ENCODE results near the gene PLEKHA7.
"Not testable (repeated sequence)": the region's sequence is repeated elsewhere in the genome, so short reads cannot be mapped to it uniquely, and the experiment has no call there.

The PLEKHA7 gene, protein sequence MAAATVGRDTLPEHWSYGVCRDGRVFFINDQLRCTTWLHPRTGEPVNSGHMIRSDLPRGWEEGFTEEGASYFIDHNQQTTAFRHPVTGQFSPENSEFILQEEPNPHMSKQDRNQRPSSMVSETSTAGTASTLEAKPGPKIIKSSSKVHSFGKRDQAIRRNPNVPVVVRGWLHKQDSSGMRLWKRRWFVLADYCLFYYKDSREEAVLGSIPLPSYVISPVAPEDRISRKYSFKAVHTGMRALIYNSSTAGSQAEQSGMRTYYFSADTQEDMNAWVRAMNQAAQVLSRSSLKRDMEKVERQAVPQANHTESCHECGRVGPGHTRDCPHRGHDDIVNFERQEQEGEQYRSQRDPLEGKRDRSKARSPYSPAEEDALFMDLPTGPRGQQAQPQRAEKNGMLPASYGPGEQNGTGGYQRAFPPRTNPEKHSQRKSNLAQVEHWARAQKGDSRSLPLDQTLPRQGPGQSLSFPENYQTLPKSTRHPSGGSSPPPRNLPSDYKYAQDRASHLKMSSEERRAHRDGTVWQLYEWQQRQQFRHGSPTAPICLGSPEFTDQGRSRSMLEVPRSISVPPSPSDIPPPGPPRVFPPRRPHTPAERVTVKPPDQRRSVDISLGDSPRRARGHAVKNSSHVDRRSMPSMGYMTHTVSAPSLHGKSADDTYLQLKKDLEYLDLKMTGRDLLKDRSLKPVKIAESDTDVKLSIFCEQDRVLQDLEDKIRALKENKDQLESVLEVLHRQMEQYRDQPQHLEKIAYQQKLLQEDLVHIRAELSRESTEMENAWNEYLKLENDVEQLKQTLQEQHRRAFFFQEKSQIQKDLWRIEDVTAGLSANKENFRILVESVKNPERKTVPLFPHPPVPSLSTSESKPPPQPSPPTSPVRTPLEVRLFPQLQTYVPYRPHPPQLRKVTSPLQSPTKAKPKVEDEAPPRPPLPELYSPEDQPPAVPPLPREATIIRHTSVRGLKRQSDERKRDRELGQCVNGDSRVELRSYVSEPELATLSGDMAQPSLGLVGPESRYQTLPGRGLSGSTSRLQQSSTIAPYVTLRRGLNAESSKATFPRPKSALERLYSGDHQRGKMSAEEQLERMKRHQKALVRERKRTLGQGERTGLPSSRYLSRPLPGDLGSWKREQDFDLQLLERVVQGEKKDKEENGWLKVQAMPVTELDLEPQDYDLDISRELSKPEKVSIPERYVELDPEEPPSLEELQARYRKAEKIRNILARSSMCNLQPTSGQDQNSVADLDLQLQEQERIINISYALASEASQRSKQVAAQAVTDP

DNA sequence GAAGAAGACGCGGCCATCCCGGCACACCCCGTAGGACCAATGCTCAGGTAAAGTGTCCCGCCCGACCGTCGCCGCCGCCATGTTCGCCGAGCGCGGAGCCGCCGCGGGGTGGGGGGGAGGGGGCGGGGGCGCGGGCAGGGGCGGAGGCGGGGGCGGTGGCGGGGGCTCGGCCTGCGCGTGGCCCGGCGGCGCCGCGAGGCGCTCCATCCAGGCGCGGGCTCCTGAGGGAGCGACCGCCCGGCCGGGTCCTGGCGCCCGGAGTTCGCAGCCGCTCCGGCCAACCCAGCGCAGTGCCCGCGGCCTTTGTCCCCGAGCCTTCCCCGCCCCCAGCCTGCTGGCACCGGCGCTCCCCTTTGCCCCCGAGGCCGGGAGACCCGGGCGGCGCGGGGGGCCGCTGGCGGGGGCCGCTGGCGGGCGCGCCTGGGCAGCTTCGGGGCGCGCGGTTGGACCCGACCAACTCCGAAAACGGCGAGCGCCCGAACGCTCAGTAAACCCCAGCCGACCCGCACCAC is at the start of gene PLEKHA7:
TSS of gene PLEKHA7 (minus strand) at position 94 of the 512 bp plus-strand sequence. CDS start at position 81, 13 bp downstream.
- DNase-seq = peak; percentile 74

GRCh38 chr11:17063171-17064002 is 49.2 kb upstream of the PLEKHA7 start:
- DNase-seq = peak; percentile 78

GRCh38 chr11:17051146-17051545 is 36.9 kb upstream of the PLEKHA7 start:
- not testable (repeated sequence) for DNase-seq

- DNase-seq = not testable (repeated sequence)
Observed at GRCh38 chr11:17048491-17048890, 34.3 kb upstream of the PLEKHA7 start.

DNA sequence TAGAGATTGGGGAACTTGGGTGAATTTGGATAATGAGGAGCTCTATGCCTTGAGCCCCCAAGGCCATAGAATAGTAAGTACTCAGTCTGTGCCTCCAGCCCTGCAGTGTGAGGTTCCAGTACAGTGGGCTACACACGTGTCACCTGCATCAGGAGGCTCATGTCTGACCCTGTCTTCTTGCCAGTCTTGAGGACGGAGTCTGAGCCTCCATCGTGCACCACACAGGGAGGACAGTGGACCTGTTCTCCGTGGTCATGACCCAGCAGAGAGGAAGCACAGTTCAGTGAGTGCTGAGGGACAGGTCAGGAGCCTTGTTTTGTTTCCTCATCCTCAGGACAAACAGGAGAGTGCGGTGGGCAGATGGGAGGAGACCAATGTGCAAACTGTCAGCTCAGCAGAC is 32.5 kb upstream of the PLEKHA7 start:
- DNase-seq = no peak

DNA sequence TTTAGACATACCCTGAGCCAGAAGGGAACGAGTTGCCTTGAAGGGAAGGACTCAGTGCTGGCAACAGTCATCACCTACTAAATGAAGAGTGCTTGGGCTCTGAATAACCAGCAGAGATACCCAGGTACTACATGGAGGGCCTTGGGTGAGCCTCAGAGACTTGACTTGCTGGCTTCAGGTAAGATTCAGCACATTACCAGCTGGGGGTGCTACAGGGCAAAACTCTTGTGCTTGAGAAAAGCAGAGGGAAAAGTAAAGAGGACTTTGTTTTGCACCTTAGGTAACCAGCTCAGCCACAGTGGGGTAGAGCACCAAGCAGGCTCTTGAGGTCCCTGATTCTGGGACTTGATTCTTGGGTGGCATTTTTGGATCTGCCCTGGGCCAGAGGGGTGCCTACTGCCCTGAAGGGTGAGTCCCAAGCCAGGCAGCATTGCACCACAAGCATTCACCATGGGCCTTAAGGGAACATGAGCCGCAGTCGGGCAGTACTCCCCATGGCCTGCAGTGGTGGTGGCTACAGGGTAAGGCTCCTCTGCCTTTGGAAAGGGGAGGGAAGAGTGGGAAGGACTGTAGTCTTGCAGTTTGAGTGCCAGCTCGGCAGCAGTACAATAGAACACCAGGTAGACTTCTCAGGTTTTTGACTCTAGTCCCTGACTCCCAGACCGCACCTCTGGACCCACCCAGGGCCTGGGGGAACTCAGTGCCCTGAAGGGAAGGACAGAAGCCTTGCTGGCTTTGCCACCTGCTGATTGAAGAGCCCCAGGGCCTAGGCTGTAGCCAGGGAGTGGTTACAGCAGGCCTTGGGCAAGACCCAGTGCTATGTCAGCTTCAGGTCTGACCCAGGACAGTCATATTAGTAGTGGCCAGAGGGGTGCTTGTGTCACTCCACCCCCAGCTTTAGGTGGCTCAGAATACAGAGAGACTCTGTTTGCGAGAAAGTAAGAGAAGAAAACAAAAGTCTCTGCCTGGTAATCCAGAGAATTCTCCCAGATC is 22.7 kb upstream of the PLEKHA7 start:
- peak; percentile 20 for DNase-seq

DNA sequence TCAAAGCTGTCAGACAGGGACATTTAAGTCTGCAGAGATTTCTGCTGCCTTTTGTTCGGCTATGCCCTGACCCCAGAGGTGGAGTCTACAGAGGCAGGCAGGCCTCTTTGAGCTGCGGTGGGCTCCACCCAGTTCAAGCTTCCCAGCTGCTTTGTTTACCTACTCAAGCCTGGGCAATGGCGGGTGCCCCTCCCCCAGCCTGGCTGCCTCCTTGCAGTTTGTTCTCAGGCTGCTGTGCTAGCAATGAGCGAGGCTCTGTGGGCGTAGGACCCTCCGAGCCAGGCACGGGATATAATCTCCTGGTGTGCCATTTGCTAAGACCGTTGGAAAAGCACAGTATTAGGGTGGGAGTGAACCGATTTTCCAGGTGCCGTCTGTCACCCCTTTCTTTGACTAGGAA is 19.8 kb upstream of the PLEKHA7 start:
- not testable (repeated sequence) for DNase-seq

GRCh38 chr11:17026487-17027082 is 12.4 kb upstream of the PLEKHA7 start:
- DNase-seq = no peak

DNA sequence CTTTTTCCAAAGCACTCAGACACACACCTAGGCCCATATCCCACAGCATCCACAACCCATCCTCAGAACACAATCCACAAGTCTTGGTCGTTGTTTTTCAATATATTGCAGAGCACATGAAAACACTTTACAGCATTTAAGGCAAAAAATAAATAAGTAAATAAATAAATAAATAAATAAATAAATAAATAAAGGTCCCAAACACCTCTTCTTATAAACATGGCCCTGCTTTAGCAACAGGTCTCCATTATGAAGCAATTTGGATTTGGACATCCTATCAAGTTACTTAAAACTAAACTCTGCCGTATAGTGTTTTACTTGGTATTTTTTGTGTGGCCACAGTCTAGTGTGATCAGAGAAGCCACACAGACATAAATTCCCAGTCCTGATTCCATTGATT is 10.7 kb upstream of the PLEKHA7 start:
- no peak for DNase-seq

- DNase-seq = no peak
Observed at GRCh38 chr11:17021511-17021910, 7.3 kb upstream of the PLEKHA7 start.

DNA sequence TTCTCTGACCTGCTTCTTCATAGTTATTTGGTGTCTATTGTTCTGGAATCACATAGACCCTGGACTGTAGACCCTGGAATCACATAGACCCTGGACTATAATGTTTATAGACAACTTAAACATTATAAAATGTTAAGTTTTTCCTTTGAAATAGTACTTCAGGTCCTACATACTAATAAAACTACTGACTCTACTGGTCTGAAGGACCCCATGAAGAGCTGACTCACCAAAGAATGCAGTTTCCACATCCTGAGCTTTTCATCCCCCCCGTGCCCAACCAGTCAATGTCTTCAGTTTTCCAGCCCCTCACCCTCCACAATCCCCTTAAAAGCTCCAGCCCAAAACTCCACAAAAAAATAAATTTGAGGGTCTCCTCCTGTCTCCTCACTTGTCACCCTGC is 6.6 kb upstream of the PLEKHA7 start:
- no peak for DNase-seq

DNA sequence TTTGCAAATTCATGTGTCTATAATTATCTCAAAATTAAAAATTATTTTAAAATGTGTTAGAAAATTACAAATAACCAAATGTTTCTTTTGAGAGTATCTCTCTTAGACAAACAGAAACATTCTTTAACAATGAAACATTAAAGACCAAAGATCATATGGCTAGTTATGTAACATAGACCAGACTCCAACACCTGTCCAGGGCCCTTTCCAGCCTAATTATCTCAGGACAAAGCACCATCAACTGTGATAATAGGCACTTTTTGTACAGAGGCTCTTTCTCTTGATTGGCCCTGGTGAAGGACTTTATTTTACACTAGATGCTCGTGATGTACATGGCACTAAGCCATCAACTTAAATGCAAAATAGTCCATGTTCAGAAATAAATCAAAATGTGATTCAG is 5.0 kb upstream of the PLEKHA7 start:
- DNase-seq = peak; percentile 13

DNA sequence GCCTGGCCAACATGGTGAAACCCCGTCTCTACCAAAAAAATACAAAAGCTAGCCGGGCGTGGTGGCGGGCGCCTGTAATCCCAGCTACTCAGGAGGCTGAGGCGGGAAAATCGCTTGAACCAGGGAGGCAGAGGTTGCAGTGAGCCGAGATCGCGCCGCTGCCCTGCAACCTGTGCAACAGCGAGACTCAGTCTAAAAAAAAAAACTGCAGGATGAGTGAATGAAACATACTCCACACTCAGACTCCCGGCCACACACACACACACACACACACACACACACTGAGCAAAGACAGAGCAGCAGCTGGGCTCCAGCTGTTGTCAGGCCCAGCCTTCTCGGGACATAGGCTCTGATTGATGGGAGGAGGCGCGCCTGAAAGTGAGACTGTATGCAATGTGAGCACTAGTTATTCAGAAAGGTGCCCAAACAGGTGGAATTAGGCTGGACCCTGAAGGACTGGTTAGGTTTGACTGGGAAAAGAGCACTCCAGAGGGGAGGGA is 1.5 kb upstream of the PLEKHA7 start:
- peak; percentile 33 for DNase-seq

- DNase-seq = peak; percentile 71
Observed at GRCh38 chr11:17014833-17015626, 816 bp upstream of the PLEKHA7 start.

DNA sequence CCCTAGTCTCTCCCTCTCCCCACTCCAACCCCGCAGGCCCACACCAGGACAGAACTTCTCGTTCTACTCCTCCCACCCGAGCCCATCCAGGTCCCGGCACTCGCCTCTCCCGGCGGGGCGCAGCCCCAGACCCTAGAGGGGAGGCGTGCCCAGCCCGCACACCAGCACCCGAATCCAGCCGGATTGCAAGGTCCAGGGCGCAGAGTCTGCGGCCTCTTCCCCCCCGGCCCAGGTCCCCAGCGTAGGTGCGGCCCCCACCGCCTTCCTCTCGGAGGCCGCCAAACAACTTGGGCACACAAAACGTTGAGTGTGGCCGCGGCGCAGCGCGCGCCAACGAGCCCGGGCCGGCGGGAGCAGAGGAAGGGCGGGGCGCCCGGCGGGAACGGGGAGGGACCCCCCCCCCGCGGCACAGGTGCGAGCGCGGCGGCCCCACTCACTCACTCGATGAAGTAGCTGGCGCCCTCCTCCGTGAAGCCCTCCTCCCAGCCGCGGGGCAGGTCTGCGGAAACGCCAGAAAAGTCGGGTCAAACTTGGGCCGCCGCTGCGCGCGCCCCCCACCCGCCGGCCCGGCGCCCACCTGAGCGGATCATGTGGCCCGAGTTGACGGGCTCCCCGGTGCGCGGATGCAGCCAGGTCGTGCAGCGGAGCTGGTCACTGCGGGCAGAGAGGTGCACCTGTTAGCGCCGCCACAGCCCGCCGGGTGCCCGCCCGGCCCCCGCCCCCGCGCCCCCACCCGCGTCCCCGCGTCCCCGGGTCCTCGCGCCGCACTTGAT is 480 bp downstream of the PLEKHA7 start:
- DNase-seq = peak; percentile 76

DNA sequence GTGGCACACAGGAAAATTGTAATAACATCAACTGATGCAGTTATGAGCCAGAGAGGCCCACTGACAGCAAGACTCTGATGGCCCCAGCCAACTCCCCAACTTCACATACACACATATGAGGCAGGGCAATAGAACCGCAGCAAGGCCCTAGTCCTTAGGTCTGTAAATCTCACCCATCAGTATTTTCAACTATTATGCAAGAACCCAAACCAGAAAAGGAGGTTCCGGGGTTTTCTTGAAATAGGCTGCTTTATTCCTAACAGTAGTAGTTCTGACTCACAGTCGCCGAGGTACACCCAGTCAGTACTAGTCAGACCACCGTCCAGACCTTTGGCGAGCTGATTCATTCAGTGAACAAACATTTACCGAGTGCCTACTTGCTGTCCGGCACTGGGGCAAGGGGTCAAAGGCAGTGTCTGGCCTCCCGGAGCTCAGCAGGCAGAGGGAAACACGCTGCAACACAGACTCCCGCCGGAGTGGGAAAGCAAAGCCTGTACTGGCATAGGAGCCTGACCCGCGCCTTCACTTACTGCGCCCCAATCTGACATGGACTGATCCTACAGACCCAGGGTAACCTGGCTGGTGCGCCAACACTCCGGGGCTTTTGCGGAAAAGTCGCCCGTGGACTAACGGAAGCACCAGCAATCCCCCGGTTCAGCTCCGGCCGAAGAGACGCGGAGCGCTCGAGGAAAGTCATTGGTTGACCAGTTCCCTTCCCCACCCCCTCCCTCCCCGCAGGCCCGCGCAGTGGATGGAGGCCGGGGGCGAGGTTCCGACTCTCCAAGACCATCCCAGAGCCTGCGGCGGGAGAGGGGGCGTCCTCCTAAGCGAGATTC is 1.3 kb downstream of the PLEKHA7 start:
- peak; percentile 68 for DNase-seq

GRCh38 chr11:17012179-17012578 is 2.0 kb downstream of the PLEKHA7 start:
- DNase-seq = no peak

Data from DMS53 (cell line).